HG02970 (cell line): ENCODE results near the gene CCR1.
A peak's percentile ranks its signal among the peaks of the same experiment; 100 is the strongest.

Experiments used
- ATAC-seq: cut with Tn5 transposase; IDR thresholded peaks from one replicate; pipeline ENCODE4 v1.9.1; 2021; ENCODE audit warnings: mild to moderate bottlenecking, moderate library complexity, moderate number of reproducible peaks; ENCODE audit not compliant: unreplicated experiment, low FRiP score

Gene CCR1

GRCh38 chr3:46208167-46208704 is at the start of gene CCR1:
Gene CCR1 (minus strand): TSS chr3:46208313. CDS start chr3:46204313, 4,000 bp downstream.
- peak; percentile 60 for ATAC-seq

GRCh38 chr3:46252980-46253379 is 44.9 kb upstream of the CCR1 start:
- no peak for ATAC-seq

- ATAC-seq, result no peak
Measured at GRCh38 chr3:46245146-46245545, 37.0 kb upstream of the CCR1 start.

GRCh38 chr3:46243560-46243959 is 35.4 kb upstream of the CCR1 start:
- ATAC-seq, result no peak

- no peak for ATAC-seq
Measured at GRCh38 chr3:46242120-46242519, 34.0 kb upstream of the CCR1 start, which contains the start of gene CCR3. Gene CCR3 (plus strand): TSS chr3:46242460. CDS start chr3:46265159, 22,699 bp downstream.

GRCh38 chr3:46239952-46240351 is 31.8 kb upstream of the CCR1 start:
- no peak for ATAC-seq

GRCh38 chr3:46239301-46239938 is 31.3 kb upstream of the CCR1 start:
- no peak for ATAC-seq

- ATAC-seq, result no peak
Measured at GRCh38 chr3:46238386-46238785, 30.3 kb upstream of the CCR1 start.

- ATAC-seq, result no peak
Measured at GRCh38 chr3:46236294-46237054, 28.4 kb upstream of the CCR1 start.

GRCh38 chr3:46235425-46235824 is 27.3 kb upstream of the CCR1 start:
- no peak for ATAC-seq

GRCh38 chr3:46233194-46233593 is 25.1 kb upstream of the CCR1 start:
- ATAC-seq, result no peak

GRCh38 chr3:46231323-46231722 is 23.2 kb upstream of the CCR1 start:
- ATAC-seq, result no peak

- ATAC-seq, result no peak
Measured at GRCh38 chr3:46228260-46229242, 20.4 kb upstream of the CCR1 start.

- no peak for ATAC-seq
Measured at GRCh38 chr3:46222435-46223161, 14.5 kb upstream of the CCR1 start.

- ATAC-seq, result no peak
Measured at GRCh38 chr3:46221938-46222337, 13.8 kb upstream of the CCR1 start.

GRCh38 chr3:46221391-46221790 is 13.3 kb upstream of the CCR1 start:
- no peak for ATAC-seq

GRCh38 chr3:46218196-46218709 is 10.1 kb upstream of the CCR1 start:
- ATAC-seq, result no peak

- ATAC-seq, result no peak
Measured at GRCh38 chr3:46215810-46216414, 7.8 kb upstream of the CCR1 start.

- ATAC-seq, result no peak
Measured at GRCh38 chr3:46214751-46215352, 6.7 kb upstream of the CCR1 start.
